ENCODE results near the gene ENPP5.

The ENPP5 gene

GRCh38 chr6:46113370-46113769 lies 57.4 kb downstream of the ENPP5 start:
- no peaks in the 10 kb centered on the region for H3K4me1 ChIP-seq (ENCODE audit: control insufficient read depth, insufficient read depth, low read length, unreplicated experiment)
- H3K79me2 ChIP-seq (ENCODE audit: control insufficient read depth, insufficient read depth, low read length, unreplicated experiment): no peaks in the 10 kb centered on the region
- H3K27ac ChIP-seq (ENCODE audit: low read depth, low read length): no peak overlapping the region
- no peaks in the 10 kb centered on the region for H3K36me3 ChIP-seq (ENCODE audit: insufficient read depth, low read length)
- no peak overlapping the region for H3K4me3 ChIP-seq (ENCODE audit: low read depth, low read length)
- no peaks in the 10 kb centered on the region for H3K27me3 ChIP-seq (ENCODE audit: insufficient read depth, low read length)
- no peak overlapping the region for H2AFZ ChIP-seq (ENCODE audit: low read length, unreplicated experiment)

All from ACC112 (cell line).